HCT116 (cell line): ENCODE measurements around the gene TMEM132D. TPM values are rescaled to one million over a fixed set of nuclear protein-coding genes. Genes with fewer than 3 reads are reported as not detected.

Source experiments
- ATAC-seq: fragments of 200-7000 bp; cut with Tn5 transposase; 2 replicates; pipeline ENCODE4 v1.9.1; 2020; ENCODE audit warnings: mild to moderate bottlenecking, moderate library complexity
- BruUV-seq: library from RNA; stranded (reverse); fragments of 400-500 nt; replicated peaks from 2 replicates; lab custom pipeline; 2021; lab: Mats Ljungman, UMichigan
- CTCF ChIA-PET: fragments of 300-600 bp; sonication (Branson Sonifier 250); formaldehyde crosslinking; loops from one replicate; lab custom pipeline; 2021; ENCODE audit warnings: antibody characterized with exemption; lab: Charles Lee
- POLR2A ChIA-PET: fragments of 300-600, 350-600 bp; sonication (Branson Sonifier 250); formaldehyde crosslinking; loops from one replicate; lab custom pipeline; 2021; ENCODE audit warnings: antibody characterized with exemption; lab: Charles Lee
- RAD21 ChIA-PET, 2 experiments: fragments of 300-600 bp; sonication (Branson Sonifier 250); formaldehyde crosslinking; loops; one replicate each; lab custom pipeline; 2023; ENCODE audit warnings: low total read pairs in 2 of 2; ENCODE audit not compliant: uncharacterized antibody in 2 of 2, unreplicated experiment in 2 of 2, low non-redundant PET in 1 of 2; lab: Charles Lee
- DNase-seq: peaks from one replicate; pipeline ENCODE4 v3.0.0-alpha.2; 2010; ENCODE audit warnings: low read depth, low spot score
- H2AFZ ChIP-seq: fragments of 200-600 bp; shearing (Covaris generic), sonication (generic); 2 replicates; pipeline ENCODE4 v1.6.1; 2017; ENCODE audit warnings: low read depth, mixed run types, mixed read lengths, antibody characterized with exemption, low read length; ENCODE audit not compliant: poor library complexity, severe bottlenecking
- H3K27ac ChIP-seq: 2 replicates; pipeline ENCODE4 v1.5.1; 2012; ENCODE audit warnings: low read depth, low read length
- H3K27me3 ChIP-seq: fragments of 200-600 bp; sonication (generic); 2 replicates; pipeline ENCODE4 v1.6.1; 2016; ENCODE audit warnings: mixed run types, low read length, mixed read lengths; ENCODE audit not compliant: insufficient read depth
- H3K36me3 ChIP-seq, 2 experiments: fragments of 200-500 bp in 1 of 2; fragments of 200-600 bp in 1 of 2; sonication (Bioruptor generic) in 1 of 2; sonication (generic) in 1 of 2; 2 replicates each; pipeline versions ENCODE4 v1.5.1 to v1.6.1; 2014 to 2016; ENCODE audit warnings: low read length in 2 of 2, inconsistent platforms in 1 of 2, mixed read lengths in 1 of 2, mixed run types in 1 of 2; ENCODE audit not compliant: insufficient read depth in 2 of 2, control insufficient read depth in 1 of 2
- H3K4me1 ChIP-seq, 2 experiments: fragments of 200-600 bp in 1 of 2; sonication (generic) in 1 of 2; 2 replicates each; pipeline versions ENCODE4 v1.5.1 to v1.6.1; 2012 to 2017; ENCODE audit warnings: low read length in 2 of 2, inconsistent platforms in 1 of 2, mild to moderate bottlenecking in 1 of 2, mixed read lengths in 1 of 2, mixed run types in 1 of 2, moderate library complexity in 1 of 2; ENCODE audit not compliant: insufficient read depth in 2 of 2, control insufficient read depth in 1 of 2
- H3K4me2 ChIP-seq: fragments of 200-600 bp; sonication (generic); 2 replicates; pipeline ENCODE4 v1.6.1; 2017; ENCODE audit warnings: mixed run types, low read length, mixed read lengths
- H3K4me3 ChIP-seq, 2 experiments: fragments of 200-600 bp in 1 of 2; sonication (generic) in 1 of 2; replicated peaks in 1 of 2; 2 replicates each; pipeline ENCODE4 v1.5.1; 2011 to 2016; ENCODE audit warnings: low read length in 2 of 2, control low read depth in 1 of 2, low read depth in 1 of 2, mild to moderate bottlenecking in 1 of 2, mixed read lengths in 1 of 2, mixed run types in 1 of 2
- H3K79me2 ChIP-seq: fragments of 200-600 bp; sonication (generic); 2 replicates; pipeline ENCODE4 v1.6.1; 2017; ENCODE audit warnings: mild to moderate bottlenecking, mixed run types, low read length, moderate library complexity, mixed read lengths; ENCODE audit not compliant: insufficient read depth
- H3K9ac ChIP-seq: fragments of 200-600 bp; sonication (generic); 2 replicates; pipeline ENCODE4 v1.6.1; 2016; ENCODE audit warnings: low read length, mixed read lengths
- H3K9me2 ChIP-seq: fragments of 200-600 bp; sonication (generic), shearing (Covaris generic); 2 replicates; pipeline ENCODE4 v1.6.1; 2017; ENCODE audit warnings: mixed run types, mild to moderate bottlenecking, moderate library complexity; ENCODE audit not compliant: insufficient read depth
- H3K9me3 ChIP-seq, 2 experiments: fragments of 200-500 bp in 1 of 2; fragments of 200-600 bp in 1 of 2; sonication (Bioruptor generic) in 1 of 2; sonication (generic) in 1 of 2; 2 replicates each; pipeline ENCODE4 v1.6.1; 2014 to 2017; ENCODE audit warnings: low read length in 2 of 2, mixed read lengths in 2 of 2, inconsistent platforms in 1 of 2, low read depth in 1 of 2, mild to moderate bottlenecking in 1 of 2, mixed run types in 1 of 2, moderate library complexity in 1 of 2; ENCODE audit not compliant: control insufficient read depth in 1 of 2, insufficient read depth in 1 of 2
- H4K20me1 ChIP-seq: fragments of 200-600 bp; sonication (generic), shearing (Covaris generic); 2 replicates; pipeline ENCODE4 v1.6.1; 2017; ENCODE audit warnings: mixed run types, mild to moderate bottlenecking, moderate library complexity; ENCODE audit not compliant: insufficient read depth
- CBX3 ChIP-seq: IDR thresholded peaks from 2 replicates; pipeline ENCODE4 v1.6.1; 2012; ENCODE audit warnings: low read depth
- CEBPB ChIP-seq: IDR thresholded peaks from 2 replicates; pipeline ENCODE4 v1.6.1; 2012; ENCODE audit warnings: low read depth
- CTCF ChIP-seq, 3 experiments: fragments of 200-600 bp in 1 of 3; sonication (generic) in 1 of 3; IDR thresholded peaks in 2 of 3; conservative IDR thresholded peaks in 1 of 3; 2 replicates each; pipeline ENCODE4 v1.5.1; 2012 to 2017; ENCODE audit warnings: low read depth in 2 of 3, low read length in 2 of 3, antibody characterized with exemption in 1 of 3, borderline replicate concordance in 1 of 3, control low read depth in 1 of 3, mild to moderate bottlenecking in 1 of 3, mixed read lengths in 1 of 3, mixed run types in 1 of 3, moderate library complexity in 1 of 3; ENCODE audit not compliant: insufficient read depth in 1 of 3
- EGR1 ChIP-seq: IDR thresholded peaks from 2 replicates; pipeline ENCODE4 v1.6.1; 2012; ENCODE audit warnings: low read depth
- ELF1 ChIP-seq: IDR thresholded peaks from 2 replicates; pipeline ENCODE4 v1.6.1; 2012; ENCODE audit warnings: low read depth, borderline replicate concordance
- EZH2 ChIP-seq: fragments of 200-600 bp; sonication (generic); IDR thresholded peaks from 2 replicates; pipeline ENCODE4 v1.6.1; 2017; ENCODE audit warnings: antibody characterized with exemption, mixed run types
- EZH2phosphoT487 ChIP-seq: fragments of 200-600 bp; IDR thresholded peaks from 2 replicates; pipeline ENCODE4 v1.6.1; 2018; ENCODE audit warnings: antibody characterized with exemption, borderline replicate concordance
- FOSL1 ChIP-seq: IDR thresholded peaks from 2 replicates; pipeline ENCODE4 v1.6.1; 2012; ENCODE audit warnings: low read depth
- MAX ChIP-seq: IDR thresholded peaks from 2 replicates; pipeline ENCODE4 v1.6.1; 2012
- POLR2A ChIP-seq: IDR thresholded peaks from 2 replicates; pipeline ENCODE4 v1.7.0; 2011; ENCODE audit warnings: borderline replicate concordance; ENCODE audit not compliant: insufficient read depth, insufficient read length; ENCODE audit errors: extremely low read depth
- RAD21 ChIP-seq: IDR thresholded peaks from 2 replicates; pipeline ENCODE4 v1.6.1; 2012; ENCODE audit warnings: low read depth, mild to moderate bottlenecking
- SIN3A ChIP-seq: IDR thresholded peaks from 2 replicates; pipeline ENCODE4 v1.6.1; 2012; ENCODE audit warnings: low read depth
- SP1 ChIP-seq: IDR thresholded peaks from 2 replicates; pipeline ENCODE4 v1.6.1; 2012; ENCODE audit warnings: low read depth
- intact Hi-C: fragments of 100-400 bp; cut with micrococcal nuclease; formaldehyde crosslinking; loops from 2 replicates; pipeline ENCODE4 v1.10.0; 2022
- total RNA-seq: library from RNA; stranded (reverse); gene quantifications from one replicate; pipeline ENCODE4 v1.2.1, GENCODE V29; 2021; ENCODE audit not compliant: unreplicated experiment
- TF ChIP-seq, protein P1 (sequence below): IDR thresholded peaks from 2 replicates; pipeline ENCODE4 v1.6.1; 2012; ENCODE audit warnings: low read depth
- TF ChIP-seq, protein P2 (sequence below): IDR thresholded peaks from 2 replicates; pipeline ENCODE4 v1.6.1; 2012

Gene TMEM132D
- total RNA-seq, 1 experiment from 2014 or later = not detected

GRCh38 chr12:129486931-129487330 lies 416.9 kb downstream of the TMEM132D start:
- no TSS peak for BruUV-seq
- Histone ChIP-seq H3K9me2 (no peaks in the 10 kb centered on the region), H2AFZ (no peak overlapping the region), H4K20me1 (no peaks in the 10 kb centered on the region), H3K79me2 (no peaks in the 10 kb centered on the region), H3K36me3 (no peaks in the 10 kb centered on the region), H3K4me3 (no peak overlapping the region), H3K4me1 (no peaks in the 10 kb centered on the region), H3K27me3 (no peaks in the 10 kb centered on the region), H3K27ac (no peak overlapping the region), H3K9me3 (peaks cover 0 to 19% of the 10 kb centered on the region in 2 experiments; a peak in 2 of 4 replicates), H3K4me2 (no peak overlapping the region), H3K9ac (no peak overlapping the region)
- no peak for DNase-seq
- ChIA-PET POLR2A (no interaction called here), RAD21 (no interaction called here), CTCF (no interaction called here)
- intact Hi-C loops = no loop called here
- TF ChIP-seq, protein P1, sequence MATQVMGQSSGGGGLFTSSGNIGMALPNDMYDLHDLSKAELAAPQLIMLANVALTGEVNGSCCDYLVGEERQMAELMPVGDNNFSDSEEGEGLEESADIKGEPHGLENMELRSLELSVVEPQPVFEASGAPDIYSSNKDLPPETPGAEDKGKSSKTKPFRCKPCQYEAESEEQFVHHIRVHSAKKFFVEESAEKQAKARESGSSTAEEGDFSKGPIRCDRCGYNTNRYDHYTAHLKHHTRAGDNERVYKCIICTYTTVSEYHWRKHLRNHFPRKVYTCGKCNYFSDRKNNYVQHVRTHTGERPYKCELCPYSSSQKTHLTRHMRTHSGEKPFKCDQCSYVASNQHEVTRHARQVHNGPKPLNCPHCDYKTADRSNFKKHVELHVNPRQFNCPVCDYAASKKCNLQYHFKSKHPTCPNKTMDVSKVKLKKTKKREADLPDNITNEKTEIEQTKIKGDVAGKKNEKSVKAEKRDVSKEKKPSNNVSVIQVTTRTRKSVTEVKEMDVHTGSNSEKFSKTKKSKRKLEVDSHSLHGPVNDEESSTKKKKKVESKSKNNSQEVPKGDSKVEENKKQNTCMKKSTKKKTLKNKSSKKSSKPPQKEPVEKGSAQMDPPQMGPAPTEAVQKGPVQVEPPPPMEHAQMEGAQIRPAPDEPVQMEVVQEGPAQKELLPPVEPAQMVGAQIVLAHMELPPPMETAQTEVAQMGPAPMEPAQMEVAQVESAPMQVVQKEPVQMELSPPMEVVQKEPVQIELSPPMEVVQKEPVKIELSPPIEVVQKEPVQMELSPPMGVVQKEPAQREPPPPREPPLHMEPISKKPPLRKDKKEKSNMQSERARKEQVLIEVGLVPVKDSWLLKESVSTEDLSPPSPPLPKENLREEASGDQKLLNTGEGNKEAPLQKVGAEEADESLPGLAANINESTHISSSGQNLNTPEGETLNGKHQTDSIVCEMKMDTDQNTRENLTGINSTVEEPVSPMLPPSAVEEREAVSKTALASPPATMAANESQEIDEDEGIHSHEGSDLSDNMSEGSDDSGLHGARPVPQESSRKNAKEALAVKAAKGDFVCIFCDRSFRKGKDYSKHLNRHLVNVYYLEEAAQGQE = no peak
- no peak for TF ChIP-seq POLR2A
- TF ChIP-seq EZH2 = no peak
- no peak for TF ChIP-seq SIN3A
- no peak for TF ChIP-seq ELF1
- no peak for TF ChIP-seq EZH2phosphoT487
- no peak for TF ChIP-seq FOSL1
- no peak for TF ChIP-seq SP1
- TF ChIP-seq RAD21 = no peak
- TF ChIP-seq CTCF (IDR thresholded peaks at IDR 0.05 in 2 of 3, conservative IDR thresholded peaks at IDR 0.05 in 1 of 3; ENCODE audit: borderline replicate concordance in 1 of 3, insufficient read depth in 1 of 3, low read depth in 2 of 3, low read length in 2 of 3) = no peak
- no peak for TF ChIP-seq CEBPB
- no peak for TF ChIP-seq CBX3
- no peak for TF ChIP-seq MAX
- no peak for TF ChIP-seq EGR1
- TF ChIP-seq, protein P2, sequence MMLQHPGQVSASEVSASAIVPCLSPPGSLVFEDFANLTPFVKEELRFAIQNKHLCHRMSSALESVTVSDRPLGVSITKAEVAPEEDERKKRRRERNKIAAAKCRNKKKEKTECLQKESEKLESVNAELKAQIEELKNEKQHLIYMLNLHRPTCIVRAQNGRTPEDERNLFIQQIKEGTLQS = no peak
- ATAC-seq = no peak
